ENCODE data around the gene TSHZ2. TPM values are rescaled to one million over a fixed set of nuclear protein-coding genes. Genes with fewer than 3 reads are reported as not detected.
"Not testable (repeated sequence)": the region's sequence is repeated elsewhere in the genome, so short reads cannot be mapped to it uniquely, and the experiment has no call there.

Gene TSHZ2
- total RNA-seq, 2 donors from 2014 or later = 3.3 to 6.2 TPM

GRCh38 chr20:53365539-53366075 is 393.4 kb downstream of the TSHZ2 start:
- no peak overlapping the region for H3K4me3 ChIP-seq

DNA sequence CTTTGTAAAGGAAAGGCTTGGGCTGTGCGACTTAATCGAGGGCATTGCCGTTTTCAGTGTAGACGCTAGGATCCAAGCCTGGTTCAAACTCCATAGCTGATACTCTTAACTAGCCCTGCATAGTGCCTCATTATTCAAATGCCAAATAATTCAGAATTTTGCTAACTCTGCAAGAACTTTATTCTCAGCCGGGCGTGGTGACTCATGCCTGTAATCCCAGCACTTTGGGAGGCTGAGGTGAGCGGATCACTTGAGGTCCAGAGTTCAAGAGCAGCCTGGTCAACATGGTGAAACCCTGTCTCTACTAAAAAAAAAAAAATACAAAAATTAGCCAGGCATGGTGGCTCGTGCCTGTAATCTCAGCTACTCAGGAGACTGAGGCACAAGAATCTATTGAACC is 394.8 kb downstream of the TSHZ2 start:
- DNase-seq (ENCODE audit: low spot score); H3K4me3 ChIP-seq; H3K27me3 ChIP-seq; H3K4me1 ChIP-seq; H3K27ac ChIP-seq; H3K9me3 ChIP-seq; H3K36me3 ChIP-seq: not testable (repeated sequence)

More at GRCh38 chr20:53365539-53366075, 393.4 kb downstream of the TSHZ2 start:
- Histone ChIP-seq H3K27me3 (no peaks in the 10 kb centered on the region), H3K27ac (no peak overlapping the region), H3K9me3 (no peaks in the 10 kb centered on the region), H3K4me1 (no peaks in the 10 kb centered on the region), H3K36me3 (no peaks in the 10 kb centered on the region)
- TF ChIP-seq, protein P1, sequence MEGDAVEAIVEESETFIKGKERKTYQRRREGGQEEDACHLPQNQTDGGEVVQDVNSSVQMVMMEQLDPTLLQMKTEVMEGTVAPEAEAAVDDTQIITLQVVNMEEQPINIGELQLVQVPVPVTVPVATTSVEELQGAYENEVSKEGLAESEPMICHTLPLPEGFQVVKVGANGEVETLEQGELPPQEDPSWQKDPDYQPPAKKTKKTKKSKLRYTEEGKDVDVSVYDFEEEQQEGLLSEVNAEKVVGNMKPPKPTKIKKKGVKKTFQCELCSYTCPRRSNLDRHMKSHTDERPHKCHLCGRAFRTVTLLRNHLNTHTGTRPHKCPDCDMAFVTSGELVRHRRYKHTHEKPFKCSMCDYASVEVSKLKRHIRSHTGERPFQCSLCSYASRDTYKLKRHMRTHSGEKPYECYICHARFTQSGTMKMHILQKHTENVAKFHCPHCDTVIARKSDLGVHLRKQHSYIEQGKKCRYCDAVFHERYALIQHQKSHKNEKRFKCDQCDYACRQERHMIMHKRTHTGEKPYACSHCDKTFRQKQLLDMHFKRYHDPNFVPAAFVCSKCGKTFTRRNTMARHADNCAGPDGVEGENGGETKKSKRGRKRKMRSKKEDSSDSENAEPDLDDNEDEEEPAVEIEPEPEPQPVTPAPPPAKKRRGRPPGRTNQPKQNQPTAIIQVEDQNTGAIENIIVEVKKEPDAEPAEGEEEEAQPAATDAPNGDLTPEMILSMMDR (IDR thresholded peaks at IDR 0.05) = no peak
- DNase-seq (ENCODE audit: low spot score) = no peak

DNA sequence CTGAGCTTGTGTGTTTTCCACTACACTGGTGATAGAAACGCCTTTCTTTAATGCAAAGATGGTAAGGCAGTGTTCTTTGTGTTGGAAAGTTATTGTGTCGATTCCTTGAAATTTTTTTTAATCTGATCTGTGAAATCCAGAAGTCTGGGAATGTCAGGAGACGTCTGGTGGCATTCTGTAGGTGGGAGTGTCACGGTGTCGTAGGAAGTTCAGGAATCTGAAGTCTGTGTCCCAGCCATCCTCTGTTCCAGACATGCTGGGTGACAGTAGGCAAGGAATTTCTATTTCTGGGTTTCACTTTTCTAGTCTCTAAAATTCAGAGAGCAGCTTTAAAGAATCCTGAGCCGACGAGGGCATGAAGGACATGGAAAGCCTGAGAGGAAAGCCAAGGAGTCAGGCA is 397.7 kb downstream of the TSHZ2 start:
- H3K4me1 ChIP-seq = no peaks in the 10 kb centered on the region
- DNase-seq (ENCODE audit: low spot score) = no peak
- H3K9me3 ChIP-seq = no peaks in the 10 kb centered on the region
- no peak overlapping the region for H3K27ac ChIP-seq
- no peaks in the 10 kb centered on the region for H3K36me3 ChIP-seq
- TF ChIP-seq, protein P1 (IDR thresholded peaks at IDR 0.05) = no peak
- H3K27me3 ChIP-seq = no peaks in the 10 kb centered on the region
- no peak overlapping the region for H3K4me3 ChIP-seq

DNA sequence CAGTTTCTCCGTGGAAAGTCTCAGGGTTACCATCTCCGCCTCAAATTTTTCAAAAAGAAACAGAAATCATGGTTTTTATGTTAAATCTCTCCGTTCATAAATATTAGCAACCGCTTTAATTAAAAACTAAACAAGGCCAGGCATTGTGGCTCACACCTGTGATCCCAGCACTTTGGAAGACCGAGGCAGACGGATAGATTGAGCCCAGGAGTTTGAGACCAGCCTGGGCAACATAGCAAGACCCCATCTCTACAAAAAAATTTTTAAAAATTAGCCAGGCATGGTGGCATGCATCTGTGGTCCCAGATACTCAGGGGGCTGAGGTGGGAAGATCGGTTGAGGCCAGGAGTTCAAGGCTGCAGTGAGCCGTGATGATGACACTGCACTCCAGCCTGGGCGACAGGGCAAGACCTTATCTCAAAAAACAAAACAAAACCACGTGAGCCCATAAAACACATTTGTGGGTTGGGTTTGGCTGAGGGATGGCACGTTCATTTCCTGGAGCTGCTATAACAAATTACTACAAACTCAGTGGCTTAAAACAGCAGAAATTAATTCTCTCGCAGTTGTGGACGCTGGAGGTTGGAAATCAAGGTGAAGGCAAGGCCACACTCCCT is 398.3 kb downstream of the TSHZ2 start:
- Histone ChIP-seq H3K36me3 (no peaks in the 10 kb centered on the region), H3K4me3 (no peak overlapping the region), H3K27me3 (no peaks in the 10 kb centered on the region), H3K4me1 (no peaks in the 10 kb centered on the region), H3K27ac (no peak overlapping the region), H3K9me3 (no peaks in the 10 kb centered on the region)
- TF ChIP-seq, protein P1 (IDR thresholded peaks at IDR 0.05) = no peak
- no peak for DNase-seq (ENCODE audit: low spot score)

- TF ChIP-seq, protein P1 (IDR thresholded peaks at IDR 0.05) = no peak
- Histone ChIP-seq H3K4me3 (no peak overlapping the region), H3K36me3 (no peaks in the 10 kb centered on the region), H3K27me3 (no peaks in the 10 kb centered on the region), H3K9me3 (no peaks in the 10 kb centered on the region), H3K27ac (no peak overlapping the region), H3K4me1 (no peaks in the 10 kb centered on the region)
- no peak for DNase-seq (ENCODE audit: low spot score)
Measured at GRCh38 chr20:53371216-53371615, 399.1 kb downstream of the TSHZ2 start.

GRCh38 chr20:53376021-53376420 is 403.9 kb downstream of the TSHZ2 start:
- no peak overlapping the region for H3K4me3 ChIP-seq
- H3K9me3 ChIP-seq = no peaks in the 10 kb centered on the region
- DNase-seq (ENCODE audit: low spot score) = no peak
- H3K27ac ChIP-seq = no peak overlapping the region
- no peaks in the 10 kb centered on the region for H3K36me3 ChIP-seq
- H3K4me1 ChIP-seq = no peaks in the 10 kb centered on the region
- no peaks in the 10 kb centered on the region for H3K27me3 ChIP-seq
- TF ChIP-seq, protein P1 (IDR thresholded peaks at IDR 0.05) = no peak
